Left kidney (tissue), 2 donors: ENCODE data around the gene SETD1A. TPM values are rescaled to one million over a fixed set of nuclear protein-coding genes. Genes with fewer than 3 reads are reported as not detected.
"Not testable (repeated sequence)": the region's sequence is repeated elsewhere in the genome, so short reads cannot be mapped to it uniquely, and the experiment has no call there.

Experiments
- DNase-seq: peaks from one replicate; pipeline ENCODE4 v3.0.0-alpha.2; 2013
- polyA plus RNA-seq: library from polyadenylated mRNA; unstranded; fragments of 120-200 nt; gene quantifications from one replicate; pipeline ENCODE4 v1.2.1, GENCODE V29; 2013; ENCODE audit not compliant: insufficient read length

SETD1A gene
- polyA plus RNA-seq, 1 donor = 17.6 TPM

DNA sequence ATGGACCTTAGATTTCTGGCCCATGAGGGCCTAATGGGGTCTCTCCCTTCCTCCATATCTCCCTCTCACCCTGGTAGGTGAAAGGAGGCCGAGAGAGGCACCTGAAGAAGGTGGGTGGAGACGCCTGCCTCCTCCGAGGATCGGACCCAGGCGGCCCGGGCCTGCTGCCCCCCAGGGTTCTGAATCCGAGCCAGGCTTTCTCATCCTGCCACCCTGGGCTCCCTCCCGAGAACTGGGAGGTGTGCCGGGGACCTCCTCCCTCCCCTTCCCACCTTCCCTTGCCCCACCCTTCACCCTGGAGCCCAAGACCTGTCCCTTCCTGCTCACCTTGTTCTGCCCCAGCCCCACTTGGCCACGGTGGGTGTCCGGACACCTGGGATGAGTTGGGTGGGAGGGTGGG is 29.2 kb upstream of the SETD1A start:
- no peak for DNase-seq

DNA sequence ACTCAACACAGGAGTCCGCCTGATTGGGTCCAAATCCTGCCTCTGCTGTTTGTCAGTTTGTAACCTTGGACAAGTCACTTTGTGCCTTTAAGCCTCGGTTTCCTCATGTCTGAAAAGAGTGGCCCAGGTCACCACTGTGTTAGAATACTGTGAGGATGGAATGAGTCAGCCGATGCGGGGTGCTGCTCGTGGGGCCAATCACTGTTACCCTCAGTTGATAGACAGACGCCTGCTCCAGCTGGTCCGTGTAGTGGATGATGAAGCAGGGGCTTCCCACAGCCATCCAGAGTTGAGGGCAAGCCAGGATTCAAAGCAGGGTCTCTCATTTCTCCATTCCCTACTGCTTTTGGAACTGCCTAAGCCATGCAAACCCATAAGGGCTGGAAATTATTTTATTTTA is 28.4 kb upstream of the SETD1A start:
- DNase-seq = no peak

DNA sequence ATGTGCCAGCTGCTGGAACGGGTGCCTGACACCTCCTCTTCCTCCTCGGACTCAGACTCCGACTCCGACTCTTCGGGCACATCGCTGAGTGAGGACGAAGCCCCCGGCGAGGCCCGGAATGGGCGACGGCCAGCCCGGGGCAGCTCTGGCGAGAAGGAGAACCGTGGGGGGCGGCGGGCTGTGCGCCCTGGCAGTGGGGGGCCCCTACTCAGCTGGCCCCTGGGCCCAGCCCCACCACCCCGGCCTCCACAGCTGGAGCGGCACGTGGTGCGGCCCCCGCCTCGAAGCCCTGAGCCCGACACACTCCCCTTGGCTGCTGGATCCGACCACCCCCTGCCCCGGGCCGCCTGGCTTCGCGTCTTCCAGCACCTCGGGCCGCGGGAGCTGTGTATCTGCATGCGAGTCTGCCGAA is 27.4 kb upstream of the SETD1A start:
- no peak for DNase-seq

DNA sequence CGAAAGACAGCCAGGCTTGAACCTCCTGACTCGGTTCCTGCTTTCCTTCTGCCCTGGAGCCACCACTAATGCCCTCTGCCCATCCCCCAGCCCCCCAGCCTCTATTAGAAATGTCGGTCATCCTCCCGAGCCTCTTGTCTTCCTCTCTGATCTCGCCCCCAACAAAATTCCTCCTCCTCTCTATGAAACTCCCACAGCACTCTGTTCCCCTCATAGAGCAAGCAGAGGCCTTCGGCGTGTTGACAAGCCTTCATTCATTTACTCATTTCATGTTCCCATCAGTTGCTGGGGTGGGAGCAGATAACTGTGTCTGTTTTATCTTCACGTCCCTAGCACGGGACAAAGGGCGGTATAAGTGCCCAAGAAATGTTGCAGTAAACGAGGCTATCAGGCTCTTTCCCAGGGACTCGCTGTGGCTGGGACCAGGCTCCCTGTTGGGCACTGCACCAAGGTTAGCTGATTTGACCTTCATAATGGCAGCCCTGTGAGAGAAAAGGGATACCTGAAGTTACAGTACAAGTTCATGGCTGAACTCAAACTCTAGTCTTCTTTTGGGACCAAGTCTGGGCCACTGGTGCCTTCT is 26.4 kb upstream of the SETD1A start:
- no peak for DNase-seq

DNA sequence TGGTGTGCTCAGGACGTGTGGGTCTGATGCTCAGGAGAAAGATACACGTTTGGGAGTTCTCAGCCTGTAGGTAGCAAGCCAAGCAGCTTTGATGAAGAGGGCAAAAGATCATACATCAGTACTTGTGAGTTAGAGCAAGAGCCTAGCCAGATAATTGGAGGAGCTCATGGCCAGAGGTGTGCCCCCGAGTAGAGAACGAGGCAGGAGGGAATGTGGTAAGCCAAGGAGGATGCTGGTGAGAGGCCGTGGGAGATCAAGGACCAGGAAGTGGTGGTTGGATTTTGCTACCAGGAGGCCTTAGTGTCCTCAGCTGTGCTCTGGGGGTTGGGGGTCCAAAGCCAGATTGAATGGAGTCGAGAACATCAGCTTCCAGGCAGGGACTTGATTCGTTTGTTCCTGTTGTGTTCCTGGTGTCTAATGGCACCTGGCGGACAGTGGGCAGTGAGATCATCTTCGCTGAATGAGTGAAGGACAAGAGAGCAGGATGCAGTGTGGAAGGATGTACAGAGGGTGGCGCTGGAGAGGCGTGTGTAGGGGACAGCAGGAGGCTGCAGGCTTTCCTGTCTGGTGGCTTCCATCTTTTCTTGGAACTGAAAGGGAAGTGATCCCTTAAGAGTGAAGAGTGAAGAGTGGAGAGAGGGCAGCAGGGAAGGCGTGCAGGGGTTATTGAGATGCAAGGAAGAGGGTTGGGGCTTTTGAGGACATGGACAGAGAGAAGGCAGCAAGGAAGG is 22.6 kb upstream of the SETD1A start:
- DNase-seq = no peak

DNA sequence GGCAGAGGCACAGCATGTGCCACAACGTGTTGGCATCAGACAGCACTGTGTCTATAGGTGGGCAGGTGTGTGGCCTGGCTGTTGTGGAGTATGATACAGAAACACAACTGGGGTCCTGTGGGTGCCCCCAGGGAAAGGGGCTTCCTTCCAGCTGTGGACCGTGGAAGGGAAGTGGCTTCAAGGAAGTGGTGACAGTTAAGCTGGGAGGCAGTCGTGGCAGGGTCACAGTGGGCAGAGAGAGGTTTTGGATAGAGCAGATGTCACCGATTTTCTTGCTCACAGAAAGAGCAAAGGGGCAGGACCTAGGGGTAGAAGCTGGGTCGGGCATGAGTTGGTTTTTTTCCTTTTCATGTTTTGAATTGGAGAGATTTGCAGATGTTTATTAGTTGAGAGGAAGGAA is 19.9 kb upstream of the SETD1A start:
- no peak for DNase-seq

DNA sequence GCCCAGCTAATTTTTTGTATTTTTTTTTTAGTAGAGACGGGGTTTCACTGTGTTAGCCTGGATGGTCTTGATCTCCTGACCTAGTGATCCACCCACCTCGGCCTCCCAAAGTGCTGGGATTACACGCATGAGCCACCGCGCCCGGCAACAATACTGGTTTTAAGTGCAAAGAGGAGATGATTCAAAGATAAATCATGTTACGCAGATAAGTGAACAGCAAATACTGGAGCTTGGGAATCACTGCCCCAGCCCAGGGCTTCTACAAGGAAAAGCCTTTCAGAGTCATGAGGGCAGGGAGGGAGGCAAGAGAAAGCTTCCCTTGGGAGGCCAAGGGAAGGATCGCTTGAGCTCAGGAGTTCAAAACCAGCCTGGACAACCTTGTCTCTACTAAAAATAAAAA is 18.0 kb upstream of the SETD1A start:
- DNase-seq = not testable (repeated sequence)

DNA sequence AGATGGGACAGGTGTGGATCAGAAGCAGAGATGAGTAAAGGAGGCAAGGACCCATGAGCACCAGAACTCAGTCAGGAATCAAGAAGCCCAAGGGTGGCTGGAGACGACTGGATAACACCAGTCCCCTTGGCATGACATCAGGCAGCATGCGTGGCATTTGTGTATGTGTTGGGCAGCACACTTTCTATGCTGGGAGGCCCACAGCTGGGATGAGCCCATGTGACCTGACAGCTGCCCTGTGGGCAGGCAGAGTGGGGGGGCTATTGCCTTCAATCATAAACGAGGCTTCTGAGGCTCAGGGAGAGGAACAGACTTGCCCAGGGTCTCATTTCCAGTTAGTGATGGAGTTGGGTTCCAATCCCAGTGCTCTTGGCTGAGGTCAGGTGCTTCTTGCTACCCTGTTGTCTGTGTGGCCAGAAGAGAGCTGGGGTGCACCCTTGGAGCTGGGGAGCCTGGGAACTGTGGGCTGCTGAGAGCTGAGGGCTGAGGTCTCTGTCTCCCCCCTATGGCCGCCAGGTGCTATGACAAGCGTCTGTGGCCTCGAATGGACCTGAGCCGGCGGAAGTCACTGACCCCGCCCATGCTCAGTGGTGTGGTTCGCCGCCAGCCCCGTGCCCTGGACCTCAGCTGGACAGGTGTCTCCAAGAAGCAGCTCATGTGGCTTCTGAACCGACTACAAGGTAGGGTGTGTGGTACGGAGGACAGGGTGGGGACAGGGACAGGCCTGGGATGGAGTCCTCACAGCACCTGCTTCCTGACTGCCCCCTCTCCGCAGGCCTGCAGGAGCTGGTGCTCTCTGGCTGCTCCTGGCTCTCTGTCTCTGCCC is 15.7 kb upstream of the SETD1A start:
- peak; percentile 53 for DNase-seq

DNA sequence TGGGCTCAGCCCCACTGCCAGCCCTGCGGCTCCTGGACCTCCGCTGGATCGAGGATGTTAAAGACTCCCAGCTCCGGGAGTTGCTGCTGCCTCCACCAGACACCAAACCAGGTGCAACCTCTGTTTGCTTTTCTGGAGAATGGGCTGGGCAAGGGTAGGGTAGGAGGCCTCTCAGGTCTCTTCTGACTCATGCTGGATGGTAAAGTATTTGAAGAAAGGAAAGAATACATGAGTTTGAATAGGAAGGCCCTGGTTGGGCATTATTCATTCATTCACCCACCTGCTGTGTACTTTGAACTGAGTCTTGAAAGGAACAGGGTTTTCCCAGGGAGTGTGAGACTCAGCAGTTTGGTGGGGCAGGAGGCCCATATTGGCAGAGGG is 15.1 kb upstream of the SETD1A start:
- DNase-seq = no peak

DNA sequence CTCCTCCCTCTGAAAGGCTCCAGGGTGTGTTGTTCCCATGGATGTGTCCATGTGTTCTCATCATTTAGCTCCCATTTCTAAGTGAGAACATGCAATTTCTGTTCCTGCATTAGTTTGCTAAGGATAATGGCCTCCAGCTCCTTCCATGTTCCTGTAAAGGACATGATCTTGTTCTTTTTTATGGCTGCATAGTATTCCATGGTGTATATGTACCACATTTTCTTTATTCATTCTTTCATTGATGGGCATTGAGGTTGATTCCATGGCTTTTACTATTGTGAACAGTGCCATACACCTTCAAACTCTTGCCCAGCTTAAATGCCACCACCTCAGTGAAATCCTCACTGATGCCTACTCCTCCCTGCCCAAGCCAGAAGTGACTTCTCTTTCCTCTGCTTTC is 13.2 kb upstream of the SETD1A start:
- DNase-seq = no peak

DNA sequence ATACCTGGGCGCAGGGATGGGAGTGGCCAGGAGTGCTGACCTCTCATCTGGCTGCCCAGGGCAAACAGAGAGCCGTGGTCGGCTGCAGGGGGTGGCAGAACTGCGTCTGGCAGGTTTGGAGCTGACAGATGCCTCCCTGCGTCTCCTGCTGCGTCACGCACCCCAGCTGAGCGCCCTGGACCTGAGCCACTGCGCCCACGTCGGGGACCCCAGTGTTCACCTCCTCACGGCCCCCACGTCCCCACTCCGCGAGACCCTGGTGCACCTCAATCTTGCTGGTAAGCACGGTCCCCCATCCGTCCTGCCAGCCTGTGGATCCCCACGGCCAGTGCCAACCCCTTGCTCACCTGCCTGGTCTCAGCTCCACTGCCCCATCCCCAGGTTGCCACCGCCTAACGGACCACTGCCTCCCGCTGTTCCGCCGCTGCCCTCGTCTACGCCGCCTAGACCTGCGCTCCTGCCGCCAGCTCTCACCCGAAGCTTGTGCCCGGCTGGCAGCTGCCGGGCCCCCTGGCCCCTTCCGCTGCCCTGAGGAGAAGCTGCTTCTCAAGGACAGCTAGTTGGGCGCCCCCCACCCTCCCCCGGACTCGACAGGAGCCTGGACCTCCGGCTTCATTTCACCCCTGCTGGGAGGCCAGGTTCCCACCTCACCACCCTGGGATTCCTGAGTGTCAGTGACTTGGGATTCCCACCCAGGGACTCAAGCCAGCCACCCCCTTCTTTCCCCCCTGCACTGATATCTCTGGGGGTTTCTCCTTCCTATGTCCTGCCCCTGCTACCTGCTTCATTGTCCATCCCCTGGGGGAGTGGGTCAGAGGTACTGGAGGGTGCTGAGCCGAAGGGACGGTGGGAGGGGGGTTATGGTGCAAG is 10.6 kb upstream of the SETD1A start:
- DNase-seq = no peak

DNA sequence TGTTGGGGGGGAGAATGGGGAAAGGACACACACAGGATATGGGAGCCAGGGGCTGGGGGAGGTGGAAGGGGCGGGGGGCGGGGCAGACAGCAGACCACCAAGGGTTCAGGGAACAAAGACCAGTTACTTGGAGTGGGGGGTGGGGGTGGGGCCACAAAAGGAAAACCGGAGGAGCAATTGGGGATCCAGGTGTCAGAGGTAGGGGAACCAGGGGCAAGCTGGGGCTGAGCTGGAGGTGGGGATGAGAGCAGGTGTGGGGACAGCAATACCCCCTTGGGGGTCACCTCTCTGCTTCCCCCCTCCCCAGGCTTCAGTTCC is 10.1 kb upstream of the SETD1A start:
- DNase-seq = no peak

DNA sequence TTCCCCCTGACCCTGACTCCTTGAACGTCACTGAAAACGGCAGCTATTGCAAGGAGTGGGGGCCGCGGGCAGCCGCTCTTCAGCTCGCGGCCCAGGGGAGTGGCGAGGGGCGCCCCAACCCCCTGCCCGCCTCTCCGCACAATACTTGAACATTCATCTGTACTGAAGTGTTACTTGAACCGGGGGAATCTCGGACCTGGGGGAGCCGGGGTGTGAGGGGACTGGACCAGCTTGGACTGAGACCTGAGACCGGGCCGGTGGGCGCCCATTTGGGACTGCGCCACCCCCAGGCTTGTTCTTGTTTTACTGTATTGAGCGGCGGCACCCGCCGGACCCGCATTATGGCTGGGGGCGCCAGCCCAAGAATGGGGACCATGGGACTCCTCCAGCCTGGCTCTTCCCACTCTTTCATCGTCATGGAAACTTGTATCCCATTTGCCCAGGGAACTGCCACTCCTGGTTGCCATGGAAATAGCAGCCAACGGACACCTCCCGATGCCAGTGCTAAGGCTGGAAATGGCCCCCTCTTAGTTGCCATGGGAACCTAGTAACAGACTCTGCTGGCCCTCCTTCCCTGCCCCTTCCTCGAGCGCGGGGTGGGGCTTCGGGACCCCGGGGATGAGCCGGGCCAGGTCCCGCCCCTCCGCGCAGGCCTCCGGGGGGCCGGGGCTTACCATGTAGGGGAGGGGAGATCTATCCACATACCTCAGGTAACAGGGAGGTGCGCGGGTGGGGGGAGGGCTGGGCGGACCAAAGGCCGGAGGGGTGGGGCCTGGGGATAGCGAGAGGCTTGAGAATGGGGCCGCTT is 9.5 kb upstream of the SETD1A start:
- DNase-seq = peak; percentile 99

DNA sequence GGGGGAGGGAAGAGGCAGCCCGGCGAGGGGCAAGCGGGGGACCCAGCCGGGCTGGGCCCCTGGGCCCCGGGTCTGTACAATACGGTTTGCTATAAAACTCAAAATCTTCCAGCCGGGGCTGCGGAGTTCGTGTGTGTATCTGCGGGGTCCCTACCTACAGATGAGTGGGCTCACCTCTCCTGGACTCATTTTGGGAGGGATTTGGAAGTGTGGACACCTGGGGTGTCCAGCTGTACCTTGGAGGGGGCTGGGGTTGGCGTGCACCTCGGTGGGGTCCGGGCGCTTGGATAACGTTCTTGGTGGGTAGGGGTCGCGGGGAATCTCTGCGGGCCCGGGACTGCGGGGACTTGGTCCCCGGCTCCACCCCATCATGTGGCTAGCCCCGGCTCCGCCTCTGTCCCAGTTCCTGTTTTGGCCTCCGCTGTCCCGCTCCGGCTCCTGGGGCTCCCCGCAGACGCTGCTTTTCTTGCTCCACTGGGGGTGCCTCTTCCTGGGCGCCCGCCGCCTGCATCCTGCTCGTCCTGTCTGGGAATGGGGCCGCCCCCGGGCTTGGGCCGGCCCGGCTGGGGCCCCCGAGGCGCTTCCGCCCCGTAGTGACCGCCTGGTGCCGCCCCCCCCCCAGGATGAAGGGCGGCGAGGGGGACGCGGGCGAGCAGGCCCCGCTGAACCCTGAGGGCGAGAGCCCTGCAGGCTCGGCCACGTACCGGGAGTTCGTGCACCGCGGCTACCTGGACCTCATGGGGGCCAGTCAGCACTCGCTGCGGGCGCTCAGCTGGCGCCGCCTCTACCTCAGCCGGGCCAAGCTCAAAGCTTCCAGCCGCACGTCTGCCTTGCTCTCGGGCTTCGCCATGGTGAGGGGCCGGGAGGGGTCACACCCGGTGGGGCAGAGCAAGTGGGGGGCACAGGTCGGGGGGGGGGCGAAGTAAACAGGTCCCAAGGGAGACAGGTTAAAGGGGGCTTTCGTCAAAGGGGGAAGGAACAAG is 8.6 kb upstream of the SETD1A start, which contains the start of gene ORAI3:
TSS of gene ORAI3 (plus strand) at position 402 of the 983 bp plus-strand sequence. CDS start at position 624, 222 bp downstream.
- peak; percentile 65 for DNase-seq

DNA sequence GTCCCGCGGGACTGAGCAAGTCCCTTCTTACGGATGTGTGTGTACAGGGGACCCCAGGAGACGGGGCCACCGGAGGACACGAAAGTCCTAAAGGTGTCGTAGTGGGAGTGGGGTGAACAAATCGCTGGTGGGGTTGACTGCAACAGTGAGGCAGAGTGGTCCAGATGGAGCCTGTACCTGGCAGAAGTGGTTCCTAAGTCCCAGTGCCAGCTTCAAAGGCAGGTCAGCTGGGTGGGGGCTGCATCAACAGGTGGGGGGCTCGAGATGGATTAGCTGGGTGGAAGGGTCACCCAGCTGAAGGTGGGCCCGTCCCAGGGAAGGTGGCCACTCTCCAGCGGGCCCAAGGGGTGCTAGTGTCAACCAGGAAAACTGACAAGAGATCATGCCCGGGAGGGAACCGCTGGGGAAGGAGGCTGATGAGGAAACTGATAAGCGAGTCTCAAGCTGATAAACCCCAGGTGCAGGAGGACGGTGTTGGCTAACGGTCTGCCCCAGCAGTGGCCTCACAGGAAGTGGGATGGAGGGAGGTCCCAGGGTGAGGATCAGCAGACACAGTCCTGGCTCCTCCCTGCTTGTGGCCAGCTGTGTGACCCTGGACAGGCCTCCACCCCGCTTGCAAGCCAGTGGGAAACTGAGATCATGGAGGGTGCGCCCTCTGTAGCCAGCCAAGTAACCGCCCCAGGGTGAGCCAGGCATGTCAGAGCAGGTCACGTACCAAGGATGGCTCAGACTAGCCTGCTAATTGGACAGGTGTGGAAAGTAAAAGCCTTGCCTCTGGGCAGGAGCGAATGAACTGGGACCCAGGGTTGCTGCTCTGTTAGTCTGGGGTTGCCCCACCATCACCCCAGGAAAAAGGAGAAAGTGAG is 7.7 kb upstream of the SETD1A start:
- DNase-seq = no peak

DNA sequence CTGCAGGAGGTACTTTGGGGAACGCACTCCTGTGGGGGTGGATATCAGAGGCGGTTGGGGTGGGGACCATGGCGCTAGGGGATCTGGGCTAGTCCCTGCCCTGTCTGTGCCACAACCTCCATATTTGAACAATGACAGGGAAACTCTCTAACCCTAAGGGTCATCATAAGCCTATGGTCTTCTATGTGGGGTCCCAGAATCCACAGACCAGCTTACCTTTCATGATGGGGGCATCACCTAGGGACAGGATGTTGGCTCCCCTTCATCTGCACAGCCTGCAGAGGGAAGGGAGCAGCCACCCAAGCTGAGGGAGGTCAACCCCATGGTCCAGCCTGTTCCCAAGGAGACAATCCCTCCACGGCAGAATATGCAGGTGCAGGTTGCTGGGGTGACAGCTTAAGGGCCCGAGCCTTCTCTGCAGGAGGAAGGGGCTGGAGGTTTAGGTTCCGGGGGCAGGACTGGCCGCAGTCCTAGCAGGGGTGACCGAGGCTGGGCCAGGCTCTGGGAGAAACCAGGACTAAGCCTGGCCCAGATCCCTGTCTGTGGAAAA is 7.0 kb upstream of the SETD1A start:
- no peak for DNase-seq

DNA sequence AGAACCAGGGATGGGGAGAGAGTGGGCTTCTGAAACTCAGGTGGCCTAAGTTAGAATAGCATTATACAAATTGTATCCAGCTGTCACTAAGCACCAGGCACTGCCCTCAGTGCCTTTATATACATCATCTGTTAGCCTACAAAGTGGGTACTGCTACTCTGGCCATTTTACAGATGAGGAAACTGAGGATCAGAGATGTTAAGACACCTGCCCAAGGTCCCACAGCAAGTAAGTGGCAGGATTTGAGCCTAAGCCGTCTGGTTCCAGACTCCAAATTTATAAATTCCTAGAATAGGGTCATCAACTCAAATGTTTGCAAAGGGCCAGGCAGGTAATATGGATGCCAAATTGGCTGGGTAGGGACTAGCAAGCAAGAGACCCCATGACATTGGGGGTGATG is 6.4 kb upstream of the SETD1A start:
- no peak for DNase-seq

DNA sequence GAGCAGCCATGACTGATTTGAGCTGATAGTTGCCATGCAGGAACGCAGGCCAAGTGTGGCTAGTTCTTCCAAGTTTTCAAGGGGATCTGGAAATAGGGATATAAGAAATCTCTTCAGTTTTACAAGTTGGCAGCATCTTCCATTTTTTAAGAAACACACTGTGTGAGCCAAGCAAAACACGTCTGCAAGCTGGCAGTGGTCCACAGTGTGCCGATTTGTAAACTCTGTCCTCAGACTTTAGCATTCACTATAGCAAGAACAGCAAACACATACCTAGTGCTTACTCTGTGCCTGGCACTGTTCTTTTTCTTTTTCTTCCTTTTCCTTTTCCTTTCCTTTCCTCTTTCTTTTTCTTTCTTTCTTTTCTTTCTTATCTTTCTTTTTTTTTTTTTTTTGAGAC is 5.8 kb upstream of the SETD1A start:
- no peak for DNase-seq

DNA sequence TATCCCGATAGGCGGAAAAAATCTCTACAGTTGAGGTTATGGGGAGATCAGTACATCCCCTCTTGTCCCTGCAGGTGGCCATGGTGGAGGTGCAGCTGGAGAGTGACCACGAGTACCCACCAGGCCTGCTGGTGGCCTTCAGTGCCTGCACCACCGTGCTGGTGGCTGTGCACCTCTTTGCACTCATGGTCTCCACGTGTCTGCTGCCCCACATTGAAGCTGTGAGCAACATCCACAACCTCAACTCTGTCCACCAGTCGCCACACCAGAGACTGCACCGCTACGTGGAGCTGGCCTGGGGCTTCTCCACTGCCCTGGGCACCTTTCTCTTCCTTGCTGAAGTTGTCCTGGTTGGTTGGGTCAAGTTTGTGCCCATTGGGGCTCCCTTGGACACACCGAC is 4.4 kb upstream of the SETD1A start:
- DNase-seq = no peak
